HEK293 (cell line): ENCODE data around the gene DDX50.

Experiments used
- GLI4 ChIP-seq: fragments of 450-650 bp; formaldehyde crosslinking; IDR thresholded peaks from 2 replicates; pipeline ENCODE4 v1.5.1; 2016; ENCODE audit warnings: missing biosample characterization, missing genetic modification characterization
- OSR2 ChIP-seq: fragments of 450-650 bp; formaldehyde crosslinking; IDR thresholded peaks from 2 replicates; pipeline ENCODE4 v1.5.1; 2016; ENCODE audit warnings: missing biosample characterization, missing genetic modification characterization
- ZBTB21 ChIP-seq: fragments of 450-650 bp; formaldehyde crosslinking; IDR thresholded peaks from 2 replicates; pipeline ENCODE4 v1.5.1; 2017; ENCODE audit warnings: missing biosample characterization, missing genetic modification characterization
- ZNF132 ChIP-seq: fragments of 450-650 bp; formaldehyde crosslinking; IDR thresholded peaks from 2 replicates; pipeline ENCODE4 v1.5.1; 2017; ENCODE audit warnings: missing biosample characterization, missing genetic modification characterization, borderline replicate concordance
- ZNF184 ChIP-seq: fragments of 450-650 bp; IDR thresholded peaks from 2 replicates; pipeline ENCODE4 v1.5.1; 2018; ENCODE audit warnings: missing biosample characterization, mild to moderate bottlenecking, missing genetic modification characterization
- ZNF558 ChIP-seq: fragments of 450-650 bp; formaldehyde crosslinking; IDR thresholded peaks from 2 replicates; pipeline ENCODE4 v1.5.1; 2016; ENCODE audit warnings: missing biosample characterization, missing genetic modification characterization
- TF ChIP-seq, protein P1 (sequence below): fragments of 450-650 bp; formaldehyde crosslinking; IDR thresholded peaks from 2 replicates; pipeline ENCODE4 v1.5.1; 2016; ENCODE audit warnings: missing biosample characterization, missing genetic modification characterization
- TF ChIP-seq, protein P2 (sequence below): fragments of 450-650 bp; formaldehyde crosslinking; IDR thresholded peaks from 2 replicates; pipeline ENCODE4 v1.5.1; 2016; ENCODE audit warnings: missing biosample characterization, missing genetic modification characterization

DNA sequence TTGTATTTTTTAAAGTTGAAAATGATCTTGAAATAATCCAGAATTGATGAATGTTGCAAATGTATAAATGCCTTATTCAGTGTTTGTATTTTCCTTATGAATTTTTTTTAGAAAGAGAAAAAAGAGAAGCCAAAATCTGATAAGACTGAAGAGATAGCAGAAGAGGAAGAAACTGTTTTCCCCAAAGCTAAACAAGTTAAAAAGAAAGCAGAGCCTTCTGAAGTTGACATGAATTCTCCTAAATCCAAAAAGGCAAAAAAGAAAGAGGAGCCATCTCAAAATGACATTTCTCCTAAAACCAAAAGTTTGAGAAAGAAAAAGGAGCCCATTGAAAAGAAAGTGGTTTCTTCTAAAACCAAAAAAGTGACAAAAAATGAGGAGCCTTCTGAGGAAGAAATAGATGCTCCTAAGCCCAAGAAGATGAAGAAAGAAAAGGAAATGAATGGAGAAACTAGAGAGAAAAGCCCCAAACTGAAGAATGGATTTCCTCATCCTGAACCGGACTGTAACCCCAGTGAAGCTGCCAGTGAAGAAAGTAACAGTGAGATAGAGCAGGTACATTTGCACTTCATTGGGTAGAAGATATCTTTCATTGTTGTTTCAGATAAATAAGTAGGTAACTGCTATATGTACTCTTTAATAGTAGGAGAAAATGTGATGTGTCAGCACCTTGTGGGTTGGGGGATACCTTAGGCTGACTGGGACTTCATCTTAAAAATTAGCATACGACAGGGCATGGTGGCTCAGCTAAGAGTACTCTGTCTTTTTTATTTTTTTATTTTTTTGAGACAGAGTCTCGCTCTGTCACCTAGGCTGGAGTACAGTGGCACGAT lies 58.8 kb downstream of the DDX50 start:
- TF ChIP-seq ZNF184 (no peak), ZNF558 (tag by site-specific recombination) (no peak), OSR2 (tag by site-specific recombination) (no peak), ZBTB21 (no peak), GLI4 (tag by site-specific recombination) (no peak), ZNF132 (tag by site-specific recombination) (no peak)
- TF ChIP-seq, protein P1, sequence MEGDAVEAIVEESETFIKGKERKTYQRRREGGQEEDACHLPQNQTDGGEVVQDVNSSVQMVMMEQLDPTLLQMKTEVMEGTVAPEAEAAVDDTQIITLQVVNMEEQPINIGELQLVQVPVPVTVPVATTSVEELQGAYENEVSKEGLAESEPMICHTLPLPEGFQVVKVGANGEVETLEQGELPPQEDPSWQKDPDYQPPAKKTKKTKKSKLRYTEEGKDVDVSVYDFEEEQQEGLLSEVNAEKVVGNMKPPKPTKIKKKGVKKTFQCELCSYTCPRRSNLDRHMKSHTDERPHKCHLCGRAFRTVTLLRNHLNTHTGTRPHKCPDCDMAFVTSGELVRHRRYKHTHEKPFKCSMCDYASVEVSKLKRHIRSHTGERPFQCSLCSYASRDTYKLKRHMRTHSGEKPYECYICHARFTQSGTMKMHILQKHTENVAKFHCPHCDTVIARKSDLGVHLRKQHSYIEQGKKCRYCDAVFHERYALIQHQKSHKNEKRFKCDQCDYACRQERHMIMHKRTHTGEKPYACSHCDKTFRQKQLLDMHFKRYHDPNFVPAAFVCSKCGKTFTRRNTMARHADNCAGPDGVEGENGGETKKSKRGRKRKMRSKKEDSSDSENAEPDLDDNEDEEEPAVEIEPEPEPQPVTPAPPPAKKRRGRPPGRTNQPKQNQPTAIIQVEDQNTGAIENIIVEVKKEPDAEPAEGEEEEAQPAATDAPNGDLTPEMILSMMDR, result no peak
- TF ChIP-seq, protein P2, sequence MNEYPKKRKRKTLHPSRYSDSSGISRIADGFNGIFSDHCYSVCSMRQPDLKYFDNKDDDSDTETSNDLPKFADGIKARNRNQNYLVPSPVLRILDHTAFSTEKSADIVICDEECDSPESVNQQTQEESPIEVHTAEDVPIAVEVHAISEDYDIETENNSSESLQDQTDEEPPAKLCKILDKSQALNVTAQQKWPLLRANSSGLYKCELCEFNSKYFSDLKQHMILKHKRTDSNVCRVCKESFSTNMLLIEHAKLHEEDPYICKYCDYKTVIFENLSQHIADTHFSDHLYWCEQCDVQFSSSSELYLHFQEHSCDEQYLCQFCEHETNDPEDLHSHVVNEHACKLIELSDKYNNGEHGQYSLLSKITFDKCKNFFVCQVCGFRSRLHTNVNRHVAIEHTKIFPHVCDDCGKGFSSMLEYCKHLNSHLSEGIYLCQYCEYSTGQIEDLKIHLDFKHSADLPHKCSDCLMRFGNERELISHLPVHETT, result no peak
